ENCODE results near the gene SF1.

DNA sequence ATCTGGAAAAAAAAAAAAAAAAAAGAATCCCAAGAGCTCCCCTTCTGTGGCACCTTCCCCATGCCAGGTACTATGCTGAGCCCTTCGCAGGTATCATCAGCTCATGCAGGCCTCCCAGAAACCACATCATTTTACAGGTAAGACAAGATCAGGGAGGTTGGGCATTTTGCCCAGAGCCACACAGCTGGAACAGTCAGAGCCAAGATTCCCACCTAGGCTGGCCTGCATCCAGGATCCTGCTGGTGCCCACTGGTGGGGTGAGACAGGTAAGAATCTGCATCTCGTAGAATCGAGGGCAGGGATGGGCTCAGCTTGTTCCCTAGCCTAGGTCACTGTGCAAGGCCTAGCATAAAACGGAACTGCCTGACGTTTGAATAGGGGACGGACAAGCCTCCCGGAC is 47.7 kb upstream of the SF1 start:
- no peak for TF ChIP-seq ZFX (IDR thresholded peaks at IDR 0.05; ENCODE audit: borderline replicate concordance)
- TF ChIP-seq, protein P1, sequence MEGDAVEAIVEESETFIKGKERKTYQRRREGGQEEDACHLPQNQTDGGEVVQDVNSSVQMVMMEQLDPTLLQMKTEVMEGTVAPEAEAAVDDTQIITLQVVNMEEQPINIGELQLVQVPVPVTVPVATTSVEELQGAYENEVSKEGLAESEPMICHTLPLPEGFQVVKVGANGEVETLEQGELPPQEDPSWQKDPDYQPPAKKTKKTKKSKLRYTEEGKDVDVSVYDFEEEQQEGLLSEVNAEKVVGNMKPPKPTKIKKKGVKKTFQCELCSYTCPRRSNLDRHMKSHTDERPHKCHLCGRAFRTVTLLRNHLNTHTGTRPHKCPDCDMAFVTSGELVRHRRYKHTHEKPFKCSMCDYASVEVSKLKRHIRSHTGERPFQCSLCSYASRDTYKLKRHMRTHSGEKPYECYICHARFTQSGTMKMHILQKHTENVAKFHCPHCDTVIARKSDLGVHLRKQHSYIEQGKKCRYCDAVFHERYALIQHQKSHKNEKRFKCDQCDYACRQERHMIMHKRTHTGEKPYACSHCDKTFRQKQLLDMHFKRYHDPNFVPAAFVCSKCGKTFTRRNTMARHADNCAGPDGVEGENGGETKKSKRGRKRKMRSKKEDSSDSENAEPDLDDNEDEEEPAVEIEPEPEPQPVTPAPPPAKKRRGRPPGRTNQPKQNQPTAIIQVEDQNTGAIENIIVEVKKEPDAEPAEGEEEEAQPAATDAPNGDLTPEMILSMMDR (IDR thresholded peaks at IDR 0.05): no peak

Data from 22Rv1 (cell line).